ENCODE data around the gene CACNB1.

CACNB1 gene

GRCh38 chr17:39205112-39205526, 7.7 kb upstream of the CACNB1 start:
- H3K4me3 ChIP-seq (replicated peaks; ENCODE audit: insufficient read depth, low read length) = no peak overlapping the region
- no peak for TF ChIP-seq REST (IDR thresholded peaks at IDR 0.05; ENCODE audit: insufficient replicate concordance, low read depth)
- no peak for TF ChIP-seq SPI1 (IDR thresholded peaks at IDR 0.05; ENCODE audit: borderline replicate concordance, low read depth)
- TF ChIP-seq POLR2AphosphoS5 (IDR thresholded peaks at IDR 0.05; ENCODE audit: low read depth) = peak; percentile 60
- no peaks in the 10 kb centered on the region for H3K27me3 ChIP-seq (ENCODE audit: insufficient read depth, poor library complexity, severe bottlenecking)
- no peak overlapping the region for H3K27ac ChIP-seq (replicated peaks)
- no peak for DNase-seq (ENCODE audit: low read depth in 1 of 2, low spot score in 1 of 2)

GRCh38 chr17:39204245-39204644, 6.8 kb upstream of the CACNB1 start:
- TF ChIP-seq REST (IDR thresholded peaks at IDR 0.05; ENCODE audit: insufficient replicate concordance, low read depth) = no peak
- TF ChIP-seq SPI1 (IDR thresholded peaks at IDR 0.05; ENCODE audit: borderline replicate concordance, low read depth) = no peak
- no peak for TF ChIP-seq POLR2AphosphoS5 (IDR thresholded peaks at IDR 0.05; ENCODE audit: low read depth)
- no peak for TF ChIP-seq GABPA (IDR thresholded peaks at IDR 0.05; ENCODE audit: low read depth)
- TF ChIP-seq CTCF (IDR thresholded peaks at IDR 0.05; ENCODE audit: insufficient read depth, low read length) = no peak

GRCh38 chr17:39200957-39201510, 3.6 kb upstream of the CACNB1 start:
- DNase-seq (ENCODE audit: low read depth in 1 of 2, low spot score in 1 of 2) = peak in 1 of 2 experiments; percentile 39
- TF ChIP-seq SPI1 (IDR thresholded peaks at IDR 0.05; ENCODE audit: borderline replicate concordance, low read depth) (peak; percentile 16; the same call in 1 of the 2 replicates), GABPA (IDR thresholded peaks at IDR 0.05; ENCODE audit: low read depth) (no peak), REST (IDR thresholded peaks at IDR 0.05; ENCODE audit: insufficient replicate concordance, low read depth) (no peak), CTCF (IDR thresholded peaks at IDR 0.05; ENCODE audit: insufficient read depth, low read length) (no peak), POLR2AphosphoS5 (IDR thresholded peaks at IDR 0.05; ENCODE audit: low read depth) (peak; percentile 30; the same call in 1 of the 2 replicates)
- peak overlapping the region; percentile 77 for H3K4me3 ChIP-seq (replicated peaks; ENCODE audit: insufficient read depth, low read length)
- H3K27me3 ChIP-seq (ENCODE audit: insufficient read depth, poor library complexity, severe bottlenecking) = peaks cover 15% of the 10 kb centered on the region
- peak overlapping the region; percentile 100 for H3K27ac ChIP-seq (replicated peaks)

More at GRCh38 chr17:39204245-39204644, 6.8 kb upstream of the CACNB1 start:
- Histone ChIP-seq H3K27me3 (ENCODE audit: insufficient read depth, poor library complexity, severe bottlenecking) (no peaks in the 10 kb centered on the region), H3K4me3 (replicated peaks; ENCODE audit: insufficient read depth, low read length) (no peak overlapping the region), H3K27ac (replicated peaks) (no peak overlapping the region)
- no peak for DNase-seq (ENCODE audit: low read depth in 1 of 2, low spot score in 1 of 2)

All from HL-60 (cell line).